Ovary (tissue), 3 donors: ENCODE data around the gene HSDL1.

Source experiments
- POLR2A ChIP-seq: fragments of 450-650 bp; IDR thresholded peaks from one replicate; pipeline ENCODE4 v1.6.1; 2017; ENCODE audit warnings: antibody characterized with exemption, mild to moderate bottlenecking, moderate library complexity
- TF ChIP-seq, protein P1 (sequence below), 3 donors: fragments of 450-650 bp in 2 of 3; fragments of 200-600 bp in 1 of 3; IDR thresholded peaks; one replicate each; pipeline versions ENCODE4 v1.5.1 to v1.8.0; 2016 to 2022; ENCODE audit warnings: antibody characterized with exemption in 3 of 3, mild to moderate bottlenecking in 1 of 3
- donor health status: DM: no; HTN: no; CAD: no.

DNA sequence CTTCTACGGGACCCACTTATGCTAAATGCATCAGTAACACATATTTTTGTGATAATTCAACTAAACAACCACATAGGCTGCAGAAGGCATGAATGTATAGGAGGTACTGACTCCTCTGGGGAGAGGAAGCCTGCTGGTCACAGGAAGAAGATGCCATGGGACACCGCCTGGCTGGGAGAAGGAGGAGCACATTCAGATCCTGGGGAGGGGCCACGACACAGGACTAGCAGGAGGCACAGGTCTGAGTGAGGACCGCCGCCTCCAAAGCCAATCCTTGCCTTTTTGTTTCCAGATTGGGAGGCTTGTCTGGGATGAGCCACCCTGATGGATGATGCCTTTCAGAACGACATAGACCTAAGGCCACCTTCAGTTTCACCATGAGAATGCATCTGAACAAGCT, 62.9 kb downstream of the HSDL1 start:
- no peak for TF ChIP-seq POLR2A
- TF ChIP-seq, protein P1, sequence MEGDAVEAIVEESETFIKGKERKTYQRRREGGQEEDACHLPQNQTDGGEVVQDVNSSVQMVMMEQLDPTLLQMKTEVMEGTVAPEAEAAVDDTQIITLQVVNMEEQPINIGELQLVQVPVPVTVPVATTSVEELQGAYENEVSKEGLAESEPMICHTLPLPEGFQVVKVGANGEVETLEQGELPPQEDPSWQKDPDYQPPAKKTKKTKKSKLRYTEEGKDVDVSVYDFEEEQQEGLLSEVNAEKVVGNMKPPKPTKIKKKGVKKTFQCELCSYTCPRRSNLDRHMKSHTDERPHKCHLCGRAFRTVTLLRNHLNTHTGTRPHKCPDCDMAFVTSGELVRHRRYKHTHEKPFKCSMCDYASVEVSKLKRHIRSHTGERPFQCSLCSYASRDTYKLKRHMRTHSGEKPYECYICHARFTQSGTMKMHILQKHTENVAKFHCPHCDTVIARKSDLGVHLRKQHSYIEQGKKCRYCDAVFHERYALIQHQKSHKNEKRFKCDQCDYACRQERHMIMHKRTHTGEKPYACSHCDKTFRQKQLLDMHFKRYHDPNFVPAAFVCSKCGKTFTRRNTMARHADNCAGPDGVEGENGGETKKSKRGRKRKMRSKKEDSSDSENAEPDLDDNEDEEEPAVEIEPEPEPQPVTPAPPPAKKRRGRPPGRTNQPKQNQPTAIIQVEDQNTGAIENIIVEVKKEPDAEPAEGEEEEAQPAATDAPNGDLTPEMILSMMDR (IDR thresholded peaks at IDR 0.05) = no peak
